Neural cell (in vitro differentiated cells): Measurements from ENCODE around the gene PDE4D. TPM values are rescaled to one million over a fixed set of nuclear protein-coding genes. Genes with fewer than 3 reads are reported as not detected.

Source experiments
- H2AFZ ChIP-seq: fragments of 200-600, 300-800 bp; sonication (generic), shearing (Covaris generic); 2 replicates; pipeline ENCODE4 v1.6.0; 2014; ENCODE audit warnings: low read depth, mild to moderate bottlenecking, antibody characterized with exemption, low read length, moderate library complexity
- H3F3A ChIP-seq: fragments of 200-600 bp; shearing (Covaris generic); 2 replicates; pipeline ENCODE4 v1.6.1; 2016; ENCODE audit warnings: mild to moderate bottlenecking, moderate library complexity, mixed read lengths, antibody characterized with exemption, low read length; ENCODE audit not compliant: insufficient read depth, poor library complexity, severe bottlenecking
- H3K27ac ChIP-seq: fragments of 200-600, 300-800 bp; sonication (generic), shearing (Covaris generic); 2 replicates; pipeline ENCODE4 v1.5.1; 2014; ENCODE audit warnings: mild to moderate bottlenecking, low read length, moderate library complexity
- H3K27me3 ChIP-seq: fragments of 300-800, 200-600 bp; sonication (generic), shearing (Covaris generic); 2 replicates; pipeline ENCODE4 v1.6.0; 2014; ENCODE audit warnings: mild to moderate bottlenecking, low read depth, low read length, moderate library complexity; ENCODE audit not compliant: insufficient read depth
- H3K36me3 ChIP-seq: fragments of 300-800, 200-600 bp; sonication (generic), shearing (Covaris generic); 2 replicates; pipeline ENCODE4 v1.5.1; 2014; ENCODE audit warnings: mild to moderate bottlenecking, antibody characterized with exemption, low read length, moderate library complexity; ENCODE audit not compliant: insufficient read depth
- H3K4me2 ChIP-seq: fragments of 300-800, 200-600 bp; sonication (generic), shearing (Covaris generic); 2 replicates; pipeline ENCODE4 v1.6.0; 2014; ENCODE audit warnings: mild to moderate bottlenecking, low read length
- H3K4me3 ChIP-seq: fragments of 300-800, 200-600 bp; sonication (generic), shearing (Covaris generic); 2 replicates; pipeline ENCODE4 v1.5.1; 2014; ENCODE audit warnings: mild to moderate bottlenecking, low read length, moderate library complexity
- H3K79me2 ChIP-seq: fragments of 200-600 bp; shearing (Covaris generic); replicated peaks from 2 replicates; pipeline ENCODE4 v1.6.0; 2014; ENCODE audit warnings: mild to moderate bottlenecking, low read length, moderate library complexity; ENCODE audit not compliant: insufficient read depth
- H3K9ac ChIP-seq: fragments of 300-800, 200-600 bp; sonication (generic), shearing (Covaris generic); 2 replicates; pipeline ENCODE4 v1.6.1; 2016; ENCODE audit warnings: mild to moderate bottlenecking, low read length, mixed read lengths
- H3K9me2 ChIP-seq: fragments of 200-600 bp; shearing (Covaris generic); 2 replicates; pipeline ENCODE4 v1.6.1; 2016; ENCODE audit warnings: mild to moderate bottlenecking, low read length, mixed read lengths; ENCODE audit not compliant: insufficient read depth
- H3K9me3 ChIP-seq: fragments of 200-600, 300-800 bp; sonication (generic), shearing (Covaris generic); 2 replicates; pipeline ENCODE4 v1.6.1; 2016; ENCODE audit warnings: mild to moderate bottlenecking, mixed run types, low read length, moderate library complexity, mixed read lengths
- H4K20me1 ChIP-seq: fragments of 200-600 bp; shearing (Covaris generic); 2 replicates; pipeline ENCODE4 v1.6.1; 2016; ENCODE audit warnings: mild to moderate bottlenecking, mixed run types; ENCODE audit not compliant: insufficient read depth
- CTCF ChIP-seq: fragments of 450-650 bp; IDR thresholded peaks from 2 replicates; pipeline ENCODE4 v1.5.1; 2014; ENCODE audit warnings: antibody characterized with exemption, mild to moderate bottlenecking, moderate library complexity; ENCODE audit not compliant: poor library complexity, severe bottlenecking
- EP300 ChIP-seq: fragments of 450-650 bp; conservative IDR thresholded peaks from 2 replicates; pipeline ENCODE4 v1.6.1; 2014; ENCODE audit warnings: antibody characterized with exemption, mild to moderate bottlenecking, moderate library complexity; ENCODE audit not compliant: poor library complexity, severe bottlenecking
- EZH2 ChIP-seq: fragments of 200-600, 300-800 bp; shearing (Covaris generic), sonication (generic); IDR thresholded peaks from 2 replicates; pipeline ENCODE4 v1.6.1; 2014; ENCODE audit warnings: antibody characterized with exemption, low read length, borderline replicate concordance, mild to moderate bottlenecking; ENCODE audit not compliant: insufficient read depth, poor library complexity, severe bottlenecking
- MXI1 ChIP-seq: fragments of 450-650 bp; conservative IDR thresholded peaks from 2 replicates; pipeline ENCODE4 v1.6.1; 2014; ENCODE audit warnings: antibody characterized with exemption, mild to moderate bottlenecking; ENCODE audit not compliant: poor library complexity, severe bottlenecking
- POLR2AphosphoS5 ChIP-seq: IDR thresholded peaks from 2 replicates; pipeline ENCODE4 v1.6.1; 2012
- RAD21 ChIP-seq: fragments of 450-650 bp; conservative IDR thresholded peaks from 2 replicates; pipeline ENCODE4 v1.6.1; 2014; ENCODE audit warnings: antibody characterized with exemption, mild to moderate bottlenecking, moderate library complexity
- REST ChIP-seq: IDR thresholded peaks from 2 replicates; pipeline ENCODE4 v1.6.1; 2012; ENCODE audit warnings: borderline replicate concordance
- SMC3 ChIP-seq: fragments of 450-650 bp; conservative IDR thresholded peaks from 2 replicates; pipeline ENCODE4 v1.6.1; 2014; ENCODE audit warnings: antibody characterized with exemption, mild to moderate bottlenecking, moderate library complexity; ENCODE audit not compliant: poor library complexity
- TAF1 ChIP-seq: IDR thresholded peaks from 2 replicates; pipeline ENCODE4 v1.6.1; 2012; ENCODE audit warnings: low read depth
- polyA plus RNA-seq: library from polyadenylated mRNA; depleted of rRNA; stranded (reverse); fragments of >200 nt; gene quantifications from 2 replicates; pipeline ENCODE4 v1.2.3, GENCODE V29; 2014

Gene PDE4D
- polyA plus RNA-seq, 1 donor from 2014 or later, result 42.8 TPM

GRCh38 chr5:59789894-59790293, 103.6 kb downstream of the PDE4D start:
- H3K9me2 ChIP-seq, result no peaks in the 10 kb centered on the region
- H3K27ac ChIP-seq, result no peak overlapping the region
- H2AFZ ChIP-seq, result no peak overlapping the region
- no peak overlapping the region for H3K4me2 ChIP-seq
- no peaks in the 10 kb centered on the region for H3K27me3 ChIP-seq
- H3K9ac ChIP-seq, result no peak overlapping the region
- no peaks in the 10 kb centered on the region for H4K20me1 ChIP-seq
- H3K4me3 ChIP-seq, result no peak overlapping the region
- H3K79me2 ChIP-seq, result no peaks in the 10 kb centered on the region
- H3K9me3 ChIP-seq, result no peaks in the 10 kb centered on the region
- H3F3A ChIP-seq, result no peaks in the 10 kb centered on the region
- no peak for TF ChIP-seq EP300
- TF ChIP-seq REST, result no peak
- no peak for TF ChIP-seq POLR2AphosphoS5
- no peak for TF ChIP-seq CTCF
- TF ChIP-seq MXI1, result no peak
- no peaks in the 10 kb centered on the region for H3K36me3 ChIP-seq

- Histone ChIP-seq H3K4me2 (no peak overlapping the region), H3K27me3 (no peaks in the 10 kb centered on the region), H3K4me3 (no peak overlapping the region), H3K36me3 (no peaks in the 10 kb centered on the region), H3K27ac (no peak overlapping the region), H3F3A (no peaks in the 10 kb centered on the region), H3K79me2 (no peaks in the 10 kb centered on the region), H3K9me3 (no peaks in the 10 kb centered on the region), H2AFZ (no peak overlapping the region), H3K9ac (no peak overlapping the region), H4K20me1 (no peaks in the 10 kb centered on the region), H3K9me2 (no peaks in the 10 kb centered on the region)
- no peak for TF ChIP-seq EP300
- no peak for TF ChIP-seq MXI1
- TF ChIP-seq SMC3, result no peak
- TF ChIP-seq EZH2, result no peak
- no peak for TF ChIP-seq POLR2AphosphoS5
- TF ChIP-seq RAD21, result no peak
- no peak for TF ChIP-seq CTCF
- TF ChIP-seq REST, result no peak
- TF ChIP-seq TAF1, result no peak
Observed at GRCh38 chr5:59789197-59789596, 104.3 kb downstream of the PDE4D start.
